Measurements from ENCODE around the gene PRKCA.

DNA sequence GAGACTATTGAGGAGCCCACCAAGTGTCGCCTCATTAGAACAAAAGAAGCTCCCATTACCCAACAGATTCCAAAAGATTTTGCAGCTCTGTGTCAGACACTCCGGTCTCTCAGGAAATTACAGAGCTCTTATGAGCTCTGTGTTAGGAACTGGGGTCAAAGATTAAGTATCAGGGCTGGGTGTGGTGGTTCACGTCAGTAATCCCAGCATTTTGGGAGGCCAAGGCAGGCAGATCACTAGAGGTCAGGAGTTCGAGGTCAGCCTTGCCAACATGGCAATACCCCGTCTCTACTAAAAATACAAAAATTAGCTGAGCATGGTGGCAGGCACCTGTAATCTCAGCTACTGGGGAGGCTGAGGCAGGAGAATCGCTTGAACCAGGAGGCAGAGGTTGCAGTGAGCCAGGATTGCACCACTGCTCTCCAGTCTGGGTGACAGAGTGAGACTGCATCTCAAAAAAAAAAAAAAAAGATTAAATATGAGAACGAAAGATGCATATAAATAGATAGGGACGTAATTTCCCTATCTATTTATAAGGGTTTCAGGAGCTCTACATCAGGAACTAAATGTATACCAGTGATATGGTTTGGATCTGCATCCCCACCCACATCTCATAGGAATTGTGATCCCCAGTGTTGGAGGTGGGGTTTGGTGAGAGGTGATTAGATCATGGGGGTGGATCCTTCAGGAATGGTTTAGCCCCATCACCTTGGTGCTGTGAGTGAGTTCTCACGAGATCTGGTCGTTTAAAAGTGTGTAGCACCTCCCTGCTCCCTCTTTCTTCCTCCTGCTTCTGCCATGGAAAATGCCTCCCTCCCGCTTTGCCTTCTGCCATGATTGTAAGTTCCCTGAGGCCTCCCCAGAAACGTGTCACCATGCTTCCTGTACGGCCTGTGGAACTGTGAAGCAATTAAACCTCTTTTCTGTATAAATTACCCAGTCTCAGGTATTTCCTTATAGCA, 111.4 kb downstream of the PRKCA start:
- TF ChIP-seq POLR2AphosphoS5 (IDR thresholded peaks at IDR 0.05; ENCODE audit: low read depth, low read length) = no peak
- no peak for TF ChIP-seq TAF1 (IDR thresholded peaks at IDR 0.05; ENCODE audit: borderline replicate concordance, insufficient read depth, low read length)
- no peak for TF ChIP-seq SIN3A (IDR thresholded peaks at IDR 0.05; ENCODE audit: borderline replicate concordance, insufficient read depth, low read length)
- TF ChIP-seq, protein P1, sequence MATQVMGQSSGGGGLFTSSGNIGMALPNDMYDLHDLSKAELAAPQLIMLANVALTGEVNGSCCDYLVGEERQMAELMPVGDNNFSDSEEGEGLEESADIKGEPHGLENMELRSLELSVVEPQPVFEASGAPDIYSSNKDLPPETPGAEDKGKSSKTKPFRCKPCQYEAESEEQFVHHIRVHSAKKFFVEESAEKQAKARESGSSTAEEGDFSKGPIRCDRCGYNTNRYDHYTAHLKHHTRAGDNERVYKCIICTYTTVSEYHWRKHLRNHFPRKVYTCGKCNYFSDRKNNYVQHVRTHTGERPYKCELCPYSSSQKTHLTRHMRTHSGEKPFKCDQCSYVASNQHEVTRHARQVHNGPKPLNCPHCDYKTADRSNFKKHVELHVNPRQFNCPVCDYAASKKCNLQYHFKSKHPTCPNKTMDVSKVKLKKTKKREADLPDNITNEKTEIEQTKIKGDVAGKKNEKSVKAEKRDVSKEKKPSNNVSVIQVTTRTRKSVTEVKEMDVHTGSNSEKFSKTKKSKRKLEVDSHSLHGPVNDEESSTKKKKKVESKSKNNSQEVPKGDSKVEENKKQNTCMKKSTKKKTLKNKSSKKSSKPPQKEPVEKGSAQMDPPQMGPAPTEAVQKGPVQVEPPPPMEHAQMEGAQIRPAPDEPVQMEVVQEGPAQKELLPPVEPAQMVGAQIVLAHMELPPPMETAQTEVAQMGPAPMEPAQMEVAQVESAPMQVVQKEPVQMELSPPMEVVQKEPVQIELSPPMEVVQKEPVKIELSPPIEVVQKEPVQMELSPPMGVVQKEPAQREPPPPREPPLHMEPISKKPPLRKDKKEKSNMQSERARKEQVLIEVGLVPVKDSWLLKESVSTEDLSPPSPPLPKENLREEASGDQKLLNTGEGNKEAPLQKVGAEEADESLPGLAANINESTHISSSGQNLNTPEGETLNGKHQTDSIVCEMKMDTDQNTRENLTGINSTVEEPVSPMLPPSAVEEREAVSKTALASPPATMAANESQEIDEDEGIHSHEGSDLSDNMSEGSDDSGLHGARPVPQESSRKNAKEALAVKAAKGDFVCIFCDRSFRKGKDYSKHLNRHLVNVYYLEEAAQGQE (IDR thresholded peaks at IDR 0.05; ENCODE audit: insufficient read depth in 1 of 2, low read depth in 2 of 2, low read length in 2 of 2) = no peak
